ENCODE measurements around the gene MICAL1.

Gene MICAL1

GRCh38 chr6:109496036-109496772, 40.6 kb upstream of the MICAL1 start:
- Histone ChIP-seq H3K79me2 (no peaks in the 10 kb centered on the region), H3K27ac (no peak overlapping the region), H3K27me3 (ENCODE audit: control insufficient read depth, insufficient read depth, low read length) (no peaks in the 10 kb centered on the region), H3K4me1 (peaks cover 10% of the 10 kb centered on the region), H3K9me3 (ENCODE audit: control insufficient read depth, low read length) (no peaks in the 10 kb centered on the region), H3K4me3 (ENCODE audit: low read depth, low read length) (no peak overlapping the region), H3K4me2 (ENCODE audit: low read length) (no peak overlapping the region), H3K36me3 (ENCODE audit: control insufficient read depth, insufficient read depth, low read length) (no peaks in the 10 kb centered on the region), H3K9ac (no peak overlapping the region), H2AFZ (no peak overlapping the region)
- no peak for TF ChIP-seq CTCF (IDR thresholded peaks at IDR 0.05)

GRCh38 chr6:109493865-109494264, 38.3 kb upstream of the MICAL1 start:
- no peaks in the 10 kb centered on the region for H3K79me2 ChIP-seq
- H3K27ac ChIP-seq = no peak overlapping the region
- H2AFZ ChIP-seq = no peak overlapping the region
- H3K9me3 ChIP-seq (ENCODE audit: control insufficient read depth, low read length) = no peaks in the 10 kb centered on the region
- peaks cover 21% of the 10 kb centered on the region for H3K4me1 ChIP-seq
- no peak overlapping the region for H3K9ac ChIP-seq
- TF ChIP-seq CTCF (IDR thresholded peaks at IDR 0.05) = no peak
- H3K4me3 ChIP-seq (ENCODE audit: low read depth, low read length) = no peak overlapping the region
- no peaks in the 10 kb centered on the region for H3K27me3 ChIP-seq (ENCODE audit: control insufficient read depth, insufficient read depth, low read length)
- H3K36me3 ChIP-seq (ENCODE audit: control insufficient read depth, insufficient read depth, low read length) = no peaks in the 10 kb centered on the region
- no peak overlapping the region for H3K4me2 ChIP-seq (ENCODE audit: low read length)

GRCh38 chr6:109491207-109491938, 35.8 kb upstream of the MICAL1 start:
- Histone ChIP-seq H3K9me3 (ENCODE audit: control insufficient read depth, low read length) (no peaks in the 10 kb centered on the region), H3K9ac (no peak overlapping the region), H3K79me2 (no peaks in the 10 kb centered on the region), H3K4me1 (peaks cover 19% of the 10 kb centered on the region), H3K36me3 (ENCODE audit: control insufficient read depth, insufficient read depth, low read length) (no peaks in the 10 kb centered on the region), H3K27ac (peak overlapping the region; percentile 65), H3K4me2 (ENCODE audit: low read length) (peak overlapping the region; percentile 46), H3K4me3 (ENCODE audit: low read depth, low read length) (peak overlapping the region; percentile 29), H2AFZ (peak overlapping the region; percentile 69), H3K27me3 (ENCODE audit: control insufficient read depth, insufficient read depth, low read length) (no peaks in the 10 kb centered on the region)
- TF ChIP-seq CTCF (IDR thresholded peaks at IDR 0.05) = no peak

GRCh38 chr6:109490713-109491112, 35.1 kb upstream of the MICAL1 start:
- Histone ChIP-seq H3K4me3 (ENCODE audit: low read depth, low read length) (no peak overlapping the region), H3K4me2 (ENCODE audit: low read length) (no peak overlapping the region), H3K36me3 (ENCODE audit: control insufficient read depth, insufficient read depth, low read length) (no peaks in the 10 kb centered on the region), H3K27me3 (ENCODE audit: control insufficient read depth, insufficient read depth, low read length) (no peaks in the 10 kb centered on the region), H2AFZ (peak overlapping the region; percentile 69), H3K4me1 (peaks cover 19% of the 10 kb centered on the region), H3K27ac (peak overlapping the region; percentile 65), H3K79me2 (no peaks in the 10 kb centered on the region), H3K9ac (no peak overlapping the region), H3K9me3 (ENCODE audit: control insufficient read depth, low read length) (no peaks in the 10 kb centered on the region)
- no peak for TF ChIP-seq CTCF (IDR thresholded peaks at IDR 0.05)
